DND-41 (cell line): ENCODE data around the gene CD300LD.

Experiments used
- EZH2 ChIP-seq: IDR thresholded peaks from 3 replicates; pipeline ENCODE4 v1.6.1; 2012; ENCODE audit warnings: borderline replicate concordance, low read depth, mild to moderate bottlenecking, moderate library complexity, low read length, inconsistent platforms; ENCODE audit not compliant: severe bottlenecking
- TF ChIP-seq, protein P1 (sequence below): IDR thresholded peaks from 2 replicates; pipeline ENCODE4 v1.5.1; 2012; ENCODE audit warnings: borderline replicate concordance, low read length, moderate library complexity, mild to moderate bottlenecking; ENCODE audit not compliant: poor library complexity, severe bottlenecking; ENCODE audit errors: extremely low read depth

- TF ChIP-seq, protein P1, sequence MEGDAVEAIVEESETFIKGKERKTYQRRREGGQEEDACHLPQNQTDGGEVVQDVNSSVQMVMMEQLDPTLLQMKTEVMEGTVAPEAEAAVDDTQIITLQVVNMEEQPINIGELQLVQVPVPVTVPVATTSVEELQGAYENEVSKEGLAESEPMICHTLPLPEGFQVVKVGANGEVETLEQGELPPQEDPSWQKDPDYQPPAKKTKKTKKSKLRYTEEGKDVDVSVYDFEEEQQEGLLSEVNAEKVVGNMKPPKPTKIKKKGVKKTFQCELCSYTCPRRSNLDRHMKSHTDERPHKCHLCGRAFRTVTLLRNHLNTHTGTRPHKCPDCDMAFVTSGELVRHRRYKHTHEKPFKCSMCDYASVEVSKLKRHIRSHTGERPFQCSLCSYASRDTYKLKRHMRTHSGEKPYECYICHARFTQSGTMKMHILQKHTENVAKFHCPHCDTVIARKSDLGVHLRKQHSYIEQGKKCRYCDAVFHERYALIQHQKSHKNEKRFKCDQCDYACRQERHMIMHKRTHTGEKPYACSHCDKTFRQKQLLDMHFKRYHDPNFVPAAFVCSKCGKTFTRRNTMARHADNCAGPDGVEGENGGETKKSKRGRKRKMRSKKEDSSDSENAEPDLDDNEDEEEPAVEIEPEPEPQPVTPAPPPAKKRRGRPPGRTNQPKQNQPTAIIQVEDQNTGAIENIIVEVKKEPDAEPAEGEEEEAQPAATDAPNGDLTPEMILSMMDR: no peak
- no peak for TF ChIP-seq EZH2
These were observed 36.6 kb downstream of the CD300LD start for GRCh38 chr17:74555427-74555940.
